GM19397 (cell line): ENCODE measurements around the gene GPR21.

Source experiments
- ATAC-seq: cut with Tn5 transposase; IDR thresholded peaks from one replicate; pipeline ENCODE4 v1.9.1; 2021; ENCODE audit warnings: mild to moderate bottlenecking, moderate library complexity; ENCODE audit not compliant: unreplicated experiment

GPR21 gene, protein sequence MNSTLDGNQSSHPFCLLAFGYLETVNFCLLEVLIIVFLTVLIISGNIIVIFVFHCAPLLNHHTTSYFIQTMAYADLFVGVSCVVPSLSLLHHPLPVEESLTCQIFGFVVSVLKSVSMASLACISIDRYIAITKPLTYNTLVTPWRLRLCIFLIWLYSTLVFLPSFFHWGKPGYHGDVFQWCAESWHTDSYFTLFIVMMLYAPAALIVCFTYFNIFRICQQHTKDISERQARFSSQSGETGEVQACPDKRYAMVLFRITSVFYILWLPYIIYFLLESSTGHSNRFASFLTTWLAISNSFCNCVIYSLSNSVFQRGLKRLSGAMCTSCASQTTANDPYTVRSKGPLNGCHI

DNA sequence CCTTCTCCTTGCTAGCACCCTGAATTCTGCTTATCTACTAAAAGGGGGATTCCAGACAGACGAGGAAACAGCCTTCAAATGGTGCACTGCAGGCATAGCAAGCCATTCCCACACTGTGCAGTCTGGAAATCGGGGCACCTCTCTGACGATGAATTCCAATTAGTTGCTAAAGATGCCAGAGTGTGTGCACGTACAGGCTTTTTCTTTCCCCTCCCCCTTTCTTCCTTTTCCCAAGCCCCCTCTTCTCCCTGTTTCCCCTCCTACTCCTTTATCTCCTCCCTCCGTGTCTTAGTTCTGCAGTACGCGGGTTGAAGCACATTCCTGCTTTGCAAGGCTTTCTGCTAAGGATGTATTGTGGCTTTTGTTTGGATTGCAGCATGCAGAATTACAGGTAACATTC is at the start of gene GPR21:
Gene GPR21 (plus strand): TSS at position 316 of the 400 bp plus-strand sequence. CDS start 900 bp downstream, outside the sequence.
- no peak for ATAC-seq

DNA sequence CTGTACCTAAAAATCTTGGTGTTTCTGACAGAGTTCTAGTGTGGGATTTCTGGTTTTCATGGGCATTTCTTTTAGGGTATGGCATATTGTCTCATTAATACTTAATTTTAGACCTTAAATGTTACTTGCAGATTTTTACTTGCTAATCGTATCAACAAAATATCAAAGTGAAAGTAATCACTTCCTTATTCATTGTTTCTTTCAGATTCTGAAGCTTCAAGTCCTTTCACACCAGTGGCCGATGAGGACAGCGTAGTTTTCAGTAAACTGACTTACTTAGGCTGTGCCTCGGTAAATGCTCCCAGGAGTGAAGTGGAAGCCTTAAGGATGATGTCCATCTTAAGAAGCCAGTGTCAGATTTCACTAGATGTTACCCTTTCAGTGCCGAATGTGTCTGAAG is 47.5 kb upstream of the GPR21 start:
- ATAC-seq: no peak

DNA sequence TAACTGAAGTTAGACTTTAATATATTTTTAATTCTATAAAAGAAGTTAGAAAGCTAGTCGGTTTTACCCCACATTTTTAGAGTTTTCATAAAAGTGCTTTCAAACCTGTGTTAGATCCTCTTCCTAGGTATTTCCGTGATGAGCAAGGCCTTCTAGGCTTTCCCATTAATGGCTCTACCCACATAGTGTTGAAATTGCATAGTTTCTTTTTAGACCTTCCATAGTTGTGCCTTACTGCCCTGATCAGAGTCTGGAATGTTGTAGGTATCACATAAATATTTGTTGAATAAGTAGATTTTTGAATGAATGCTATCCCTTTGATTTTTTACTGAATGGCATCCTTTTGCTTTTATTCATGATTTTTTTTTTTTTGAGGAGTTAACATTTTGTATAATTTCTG is 45.3 kb upstream of the GPR21 start:
- no peak for ATAC-seq

DNA sequence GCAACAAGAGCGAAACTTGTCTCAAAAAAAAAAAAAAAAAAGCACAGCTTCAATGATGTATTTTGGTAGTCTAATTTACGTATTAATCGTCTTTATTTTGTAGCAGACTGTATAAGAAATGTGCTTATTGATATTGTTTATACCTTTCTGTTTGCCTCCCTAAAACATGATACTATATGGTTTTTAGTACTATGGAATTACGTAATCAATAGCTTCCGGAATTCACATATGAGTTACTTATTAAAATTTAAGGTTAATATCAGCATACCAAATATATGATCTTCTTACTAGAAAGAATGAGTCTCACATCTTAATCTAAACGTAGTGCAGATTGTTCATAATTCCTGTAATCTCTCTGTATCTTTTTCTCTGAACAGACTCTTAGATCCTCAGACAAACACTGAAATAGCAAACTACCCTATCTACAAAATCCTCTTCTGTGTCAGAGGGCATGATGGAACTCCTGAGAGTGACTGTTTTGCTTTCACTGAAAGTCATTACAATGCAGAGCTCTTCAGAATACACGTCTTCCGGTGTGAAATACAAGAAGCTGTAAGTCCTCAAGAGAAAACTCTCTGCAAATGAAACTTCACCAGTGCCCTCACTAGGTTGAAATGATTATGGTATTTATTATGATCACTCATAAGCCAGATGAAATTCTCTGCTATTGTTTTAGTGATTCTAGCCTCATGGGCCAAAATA is 44.4 kb upstream of the GPR21 start:
- ATAC-seq: peak; percentile 64

DNA sequence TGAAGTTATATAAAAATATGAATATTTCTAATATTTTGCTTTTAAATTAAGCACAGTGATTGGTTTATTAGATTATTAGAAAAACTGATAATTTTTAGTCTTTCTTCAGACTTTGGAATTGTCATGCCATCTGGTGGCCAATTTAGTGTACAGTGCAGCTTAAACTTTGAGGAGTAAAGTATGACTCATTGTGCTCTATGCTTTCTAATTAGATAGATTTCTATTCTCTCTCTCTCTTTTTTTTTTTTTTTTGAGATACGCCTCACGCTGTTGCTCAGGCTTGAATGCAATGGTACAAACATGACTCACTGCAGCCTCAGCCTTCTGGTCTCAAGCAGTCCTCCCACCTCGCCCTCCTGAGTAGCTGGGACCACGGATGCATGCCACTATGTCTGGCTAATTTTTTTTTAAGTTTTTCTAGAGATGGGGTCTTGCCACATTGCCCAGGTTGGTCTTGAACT is 42.1 kb upstream of the GPR21 start:
- ATAC-seq: no peak

DNA sequence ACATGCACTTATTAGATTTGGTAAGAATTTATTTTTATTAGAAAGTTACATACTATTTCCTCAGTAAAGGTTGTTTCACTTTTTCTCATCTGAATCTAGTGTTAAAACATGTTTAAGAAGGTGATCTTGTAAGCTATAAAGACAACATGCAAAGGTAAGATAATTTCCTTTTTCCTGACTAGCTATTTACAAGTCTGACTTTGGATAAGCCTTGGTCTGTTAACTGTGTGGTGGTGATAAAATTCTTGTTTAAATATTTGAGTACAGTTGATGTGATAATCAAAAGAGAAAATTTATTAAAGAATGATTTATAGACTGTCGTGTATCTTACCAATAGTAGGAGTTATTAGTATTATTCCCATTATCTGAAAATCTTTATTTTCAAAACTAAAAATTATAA is 36.9 kb upstream of the GPR21 start:
- ATAC-seq: no peak

DNA sequence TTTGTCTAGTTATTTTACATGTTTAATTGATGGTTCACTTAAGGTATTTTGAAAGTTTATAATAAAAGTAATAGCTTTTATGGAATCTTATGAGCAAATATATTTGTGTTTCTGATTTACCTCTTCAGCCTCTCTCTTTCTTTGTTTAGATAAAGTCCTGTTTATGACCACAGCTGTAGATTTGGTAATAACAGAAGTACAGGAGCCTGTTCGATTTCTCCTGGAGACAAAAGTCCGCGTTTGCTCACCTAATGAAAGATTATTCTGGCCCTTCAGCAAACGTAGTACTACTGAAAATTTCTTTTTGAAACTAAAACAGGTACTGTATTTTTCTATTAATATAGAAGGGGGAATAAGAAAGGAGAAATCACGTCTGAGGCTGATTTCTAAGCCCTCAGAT is 35.0 kb upstream of the GPR21 start:
- no peak for ATAC-seq

DNA sequence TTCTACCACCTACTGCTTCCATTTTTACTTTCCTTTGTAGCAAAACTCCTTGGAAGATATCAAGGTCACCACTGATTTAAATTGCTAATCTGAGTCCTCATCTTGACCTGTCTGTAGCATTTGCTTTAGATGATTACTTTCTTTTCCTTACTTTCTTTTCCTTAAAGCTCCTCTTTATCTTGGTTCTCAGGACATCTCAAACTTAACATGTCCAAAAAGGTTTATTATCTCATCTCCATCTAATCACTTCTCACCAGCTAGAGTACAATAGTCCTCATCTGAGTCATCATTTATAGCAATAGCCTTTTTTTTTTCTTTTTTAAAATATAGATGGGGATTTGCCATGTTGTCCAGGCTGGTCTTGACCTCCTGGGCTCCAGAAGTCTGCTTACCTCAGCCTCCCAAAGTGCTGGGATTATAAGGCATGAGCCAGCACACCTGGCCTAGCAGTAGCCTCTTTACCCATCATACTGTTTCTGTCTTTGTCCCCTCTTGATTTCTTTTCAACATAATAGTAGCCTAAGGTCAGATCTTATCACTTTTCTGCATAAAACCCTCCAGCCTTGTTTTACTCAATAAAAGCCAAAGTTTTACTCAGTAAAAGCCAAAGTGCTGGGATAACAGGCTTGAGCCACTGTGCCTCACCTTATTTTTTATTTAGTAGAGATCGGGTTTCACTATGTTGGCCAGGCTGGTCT is 32.9 kb upstream of the GPR21 start:
- no peak for ATAC-seq

DNA sequence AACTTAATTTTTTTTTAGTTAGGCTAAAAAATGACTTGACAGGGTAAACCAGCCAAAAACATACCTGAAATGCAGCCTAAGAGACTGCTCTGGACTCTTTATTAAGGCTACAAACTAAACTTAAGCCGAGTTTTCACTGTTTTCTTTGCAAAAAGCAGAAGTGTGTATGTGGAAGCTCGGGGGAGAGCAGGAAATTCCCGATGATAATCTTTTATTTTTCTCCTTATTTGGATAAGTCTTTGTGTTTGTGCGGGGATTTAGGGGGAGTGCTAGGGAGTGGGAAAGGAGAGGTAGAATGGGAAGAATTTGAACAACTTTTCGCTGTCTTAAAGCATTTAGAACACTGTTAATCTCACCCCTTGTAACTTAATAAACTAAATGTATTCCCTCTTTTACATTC is 30.7 kb upstream of the GPR21 start:
- ATAC-seq: no peak

DNA sequence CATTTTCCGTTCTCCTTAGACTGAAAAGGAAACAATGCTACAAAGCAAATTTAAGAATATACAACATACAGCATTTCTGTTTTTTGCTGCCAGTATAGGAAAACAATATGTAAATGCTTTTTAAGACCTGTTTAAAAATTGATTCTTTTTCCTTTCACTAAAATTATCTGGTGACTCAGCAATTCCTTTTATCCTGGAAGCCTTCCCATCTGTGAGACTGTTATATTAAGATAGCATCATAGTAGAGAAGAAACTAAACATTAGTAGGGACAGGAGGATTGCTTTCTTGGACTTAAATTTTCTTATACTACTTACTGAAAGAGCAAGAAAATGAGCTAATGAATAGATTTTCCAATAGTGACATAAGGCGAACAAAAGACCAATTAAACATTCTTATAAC is 30.0 kb upstream of the GPR21 start:
- no peak for ATAC-seq

DNA sequence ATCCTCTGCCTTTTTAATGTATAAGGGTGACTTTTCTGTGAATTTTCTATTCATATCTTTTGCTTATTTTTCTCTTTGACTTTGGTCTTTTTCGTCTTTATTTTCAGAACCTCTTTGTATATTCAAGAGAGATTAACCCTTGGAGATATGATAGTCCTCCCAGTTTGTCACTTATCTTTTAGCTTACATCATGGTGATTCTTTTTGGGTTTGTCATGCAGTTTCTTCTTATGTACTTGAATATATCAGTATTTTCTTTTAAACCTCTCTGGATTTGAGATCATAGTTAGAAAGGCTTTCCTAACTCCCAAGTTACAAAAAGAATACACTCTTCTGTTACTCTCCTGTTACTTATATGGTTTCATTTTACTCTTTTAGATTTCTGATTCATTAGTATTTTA is 27.5 kb upstream of the GPR21 start:
- no peak for ATAC-seq

DNA sequence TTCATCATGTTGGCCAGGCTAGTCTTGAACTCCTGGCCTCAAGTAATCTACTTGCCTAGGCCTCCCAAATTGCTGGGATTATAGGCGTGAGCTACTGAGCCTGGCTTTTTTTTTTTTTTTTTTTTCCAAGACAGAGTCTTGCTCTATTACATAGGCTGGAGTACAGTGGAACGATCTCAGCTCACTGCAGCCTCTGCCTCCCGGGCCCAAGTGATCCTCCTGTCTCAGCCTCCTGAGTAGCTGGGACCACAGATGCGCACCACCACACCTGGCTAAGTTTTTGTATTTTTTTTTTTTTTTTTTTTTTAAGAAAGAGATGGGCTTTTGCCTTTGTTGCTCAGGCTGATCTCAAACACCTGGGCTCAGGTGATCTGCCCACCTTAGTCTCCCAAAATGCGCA is 26.2 kb upstream of the GPR21 start:
- ATAC-seq: no peak

DNA sequence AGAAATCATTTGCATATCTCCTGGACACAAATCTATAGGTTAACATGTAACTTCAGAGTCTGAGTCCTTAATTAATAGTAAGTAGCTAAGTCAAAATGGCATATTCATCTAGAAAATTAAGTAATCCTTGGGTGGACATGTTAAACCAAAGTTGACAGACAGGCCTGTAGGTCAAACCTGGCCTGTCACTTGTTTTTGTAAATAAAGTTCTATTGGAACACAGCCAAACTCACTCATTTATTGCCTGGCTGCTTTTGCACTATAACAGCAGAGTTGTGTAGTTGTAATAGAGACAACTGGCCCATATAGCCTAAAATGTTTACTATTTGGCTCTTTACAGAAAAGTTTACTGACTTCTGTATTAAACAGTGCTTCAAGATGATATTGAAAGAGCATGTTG is 24.6 kb upstream of the GPR21 start:
- ATAC-seq: no peak

DNA sequence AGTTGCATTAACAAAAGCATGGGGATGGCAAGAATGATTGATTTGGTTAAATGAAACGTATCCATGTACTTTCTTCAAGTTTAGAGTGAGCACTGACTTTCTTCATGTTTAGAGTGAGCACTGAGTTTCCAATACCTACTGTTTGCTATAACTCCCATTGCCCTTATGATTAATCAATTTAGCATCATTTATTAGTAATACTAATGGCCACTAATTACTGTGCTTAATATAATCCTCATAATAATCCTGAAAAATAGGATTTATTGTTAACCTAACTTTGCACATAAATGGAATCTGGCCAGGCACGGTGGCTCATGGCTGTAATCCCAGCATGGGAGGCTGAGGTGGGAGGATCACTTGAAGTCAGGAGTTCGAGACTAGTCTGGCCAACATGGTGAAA is 22.1 kb upstream of the GPR21 start:
- no peak for ATAC-seq

DNA sequence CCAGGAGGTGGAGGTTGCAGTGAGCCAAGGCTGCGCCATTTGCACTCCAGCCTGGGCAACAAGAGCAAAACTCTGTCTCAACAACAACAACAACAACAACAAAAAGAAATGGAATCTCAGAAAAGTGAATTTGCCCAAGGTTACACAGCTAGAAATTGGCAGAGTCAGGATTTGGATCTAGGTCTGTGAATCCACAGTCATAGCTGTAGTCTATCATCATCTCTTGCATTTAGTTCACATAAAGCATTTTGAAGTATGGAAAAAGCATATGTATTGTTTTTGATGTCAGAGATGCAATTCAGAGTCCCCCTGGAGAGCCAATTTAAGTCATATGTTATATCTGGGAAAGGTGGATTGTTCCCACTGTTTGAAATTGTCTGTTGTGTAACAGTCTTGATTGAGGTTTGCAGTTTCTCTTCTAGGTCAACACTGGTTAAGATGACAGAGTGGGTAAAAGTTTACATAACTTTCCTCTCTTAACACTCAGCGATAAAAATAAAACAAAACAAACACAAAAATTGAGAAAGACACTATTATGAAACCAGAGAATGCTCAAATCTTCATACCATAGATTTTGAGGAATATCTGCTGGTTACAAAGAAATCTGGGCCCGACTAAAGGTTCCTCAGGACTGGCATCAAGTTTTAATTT is 21.5 kb upstream of the GPR21 start:
- no peak for ATAC-seq

DNA sequence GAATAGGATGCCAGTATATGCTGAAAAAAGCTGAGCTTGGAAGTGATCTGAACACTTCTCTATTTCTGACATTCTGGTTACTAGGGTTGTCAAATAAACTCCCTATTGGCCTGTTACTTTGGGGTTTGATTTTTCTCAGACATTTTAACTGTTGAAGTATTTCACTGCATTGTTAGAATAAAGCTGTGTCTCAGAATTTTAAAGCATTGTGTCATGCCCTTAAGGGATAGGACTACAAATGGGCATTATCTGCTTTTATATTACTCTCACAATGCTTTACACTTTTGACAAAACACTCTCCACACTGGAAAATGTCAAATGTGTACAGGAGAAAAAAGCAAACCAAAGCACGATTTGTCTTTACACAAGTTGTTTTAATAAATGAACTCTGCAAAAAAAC is 16.8 kb upstream of the GPR21 start:
- ATAC-seq: no peak

DNA sequence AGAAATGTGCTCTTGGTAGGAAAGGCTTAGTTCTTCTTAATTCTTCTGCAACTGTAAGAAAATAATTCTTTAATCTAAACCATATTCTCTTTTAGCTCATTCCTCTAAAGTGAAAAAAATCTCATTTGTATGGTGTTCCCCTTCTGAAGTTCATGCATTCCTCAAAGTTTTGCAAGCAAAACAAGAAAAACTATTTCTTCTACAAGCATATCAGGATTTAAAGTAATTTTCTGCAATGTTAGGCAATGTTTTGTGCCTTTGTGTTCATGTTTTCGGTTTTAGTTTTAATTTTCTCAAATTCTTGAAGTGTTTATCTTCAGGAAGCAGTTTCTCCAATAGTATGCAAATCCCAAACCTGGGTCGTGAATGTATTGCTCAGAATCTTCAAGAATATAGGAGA is 12.7 kb upstream of the GPR21 start:
- ATAC-seq: no peak

DNA sequence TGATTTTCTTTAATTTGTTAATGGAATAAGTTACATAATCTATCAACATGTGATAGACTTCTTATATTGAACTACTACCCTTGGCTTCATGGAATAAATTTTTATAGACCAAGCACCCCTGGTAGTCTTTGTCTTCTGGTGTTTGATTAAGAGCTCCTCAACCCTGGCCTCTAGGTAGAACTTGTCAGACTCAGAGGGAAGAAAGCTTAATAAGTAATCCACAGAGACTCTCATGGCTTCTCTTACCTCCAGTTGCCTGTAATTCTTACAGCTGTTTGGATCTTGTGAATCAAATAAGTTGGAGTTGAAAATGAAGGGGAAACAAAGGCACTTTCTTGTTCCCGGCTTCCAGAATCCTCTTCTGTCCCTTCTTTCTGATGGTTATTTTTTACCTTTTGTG is 7.0 kb upstream of the GPR21 start:
- no peak for ATAC-seq

DNA sequence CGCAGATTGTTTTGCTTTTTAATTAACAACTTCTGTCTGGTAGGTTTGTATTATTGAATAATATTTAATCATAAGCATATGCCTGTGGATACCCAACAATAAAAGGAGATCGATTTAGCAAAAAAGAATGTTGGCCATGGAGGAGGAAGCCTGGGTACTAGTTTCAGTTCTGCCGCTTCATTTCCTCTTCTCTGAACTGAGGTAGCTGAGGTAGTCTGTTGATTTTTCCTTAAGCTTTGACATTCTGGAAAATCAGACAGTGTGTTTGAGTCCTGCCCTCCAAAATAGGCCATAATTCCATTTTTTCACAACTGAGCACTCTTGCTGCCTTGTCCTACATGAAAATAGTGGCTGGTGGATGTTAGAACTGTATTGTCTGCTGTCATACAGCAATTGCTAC is 6.0 kb upstream of the GPR21 start:
- no peak for ATAC-seq

DNA sequence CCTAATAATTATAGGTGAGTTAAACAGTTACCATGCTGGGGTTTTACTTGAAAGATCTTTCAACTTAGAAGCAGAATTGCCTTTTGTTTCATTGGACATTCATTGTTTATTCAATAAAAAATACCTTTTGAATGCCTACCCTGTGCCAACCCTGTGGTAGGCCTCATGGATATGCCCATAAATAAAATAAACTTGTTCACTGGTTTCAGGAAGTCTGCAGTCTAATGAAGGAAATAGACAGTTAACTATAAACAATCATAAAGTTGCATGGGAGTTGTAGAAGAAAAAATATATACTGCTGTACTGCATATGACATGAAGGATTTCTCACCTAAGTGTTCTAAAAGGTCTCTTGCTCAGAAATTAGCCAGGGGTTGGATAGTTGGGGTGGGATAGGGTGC is 5.3 kb upstream of the GPR21 start:
- ATAC-seq: no peak

DNA sequence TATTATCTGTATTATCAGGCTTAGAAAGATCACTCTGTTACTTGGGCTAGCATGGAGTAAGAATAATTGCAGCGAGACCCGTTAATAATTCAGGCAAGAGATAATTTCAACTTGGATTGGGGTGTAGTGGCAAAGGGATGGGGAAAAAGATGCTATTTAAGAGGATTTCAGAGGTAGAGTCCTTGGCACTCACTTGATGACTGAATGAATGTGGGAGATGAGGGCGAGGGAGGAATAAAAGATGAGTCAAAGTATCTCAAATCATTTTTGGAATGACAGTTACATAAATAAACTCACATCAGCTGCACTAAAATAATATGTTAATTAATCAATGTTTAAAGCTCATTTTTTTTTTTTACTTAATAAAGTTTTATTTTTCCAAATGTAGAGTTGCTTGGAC is 4.5 kb upstream of the GPR21 start:
- ATAC-seq: no peak
